ENCODE data around the gene ZNF407. TPM values are rescaled to one million over a fixed set of nuclear protein-coding genes. Genes with fewer than 3 reads are reported as not detected.

ZNF407 gene
- total and polyA plus RNA-seq, 2 experiments from 2014 or later: 2.1 to 10.4 TPM

DNA sequence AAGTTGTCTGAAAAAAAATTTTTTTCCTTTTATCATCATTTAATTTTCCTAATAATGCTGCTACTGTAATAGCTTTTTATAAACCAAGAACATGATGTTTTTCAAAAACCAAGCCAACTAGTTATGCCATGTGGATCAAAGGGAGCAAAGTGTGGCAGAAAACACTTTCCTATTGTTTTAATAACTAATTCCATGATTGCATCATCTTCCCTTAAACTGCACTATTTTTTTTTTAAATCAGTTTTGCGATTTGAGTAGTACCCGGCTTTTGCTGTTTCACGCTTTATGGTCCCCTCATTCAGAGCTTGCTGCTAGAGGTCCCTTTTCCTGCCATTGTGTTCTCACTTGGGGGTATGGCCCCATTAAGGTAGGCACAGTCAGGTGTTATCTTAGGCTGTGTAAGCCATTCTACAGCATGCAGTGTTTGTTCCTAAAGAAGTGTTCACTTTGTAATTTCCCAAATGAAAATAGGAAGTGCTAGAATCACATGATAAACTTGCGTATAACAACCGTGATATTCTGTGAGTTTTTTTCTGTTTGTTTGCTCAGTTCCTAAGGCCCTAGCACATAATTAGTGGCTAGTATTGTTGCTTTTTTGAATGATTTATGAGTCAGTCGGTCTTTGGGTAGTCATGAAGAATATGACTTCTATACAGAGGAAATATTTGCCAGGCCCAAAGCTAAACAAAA is 385.4 kb downstream of the ZNF407 start:
- no peak overlapping the region for H2AFZ ChIP-seq
- H3K27ac ChIP-seq (ENCODE audit: low read depth): no peak overlapping the region
- Mint-ChIP-seq H3K27me3 (ENCODE audit: insufficient read depth, low read depth, poor library complexity) (no peaks in the 10 kb centered on the region), H3K36me3 (ENCODE audit: low read depth) (no peaks in the 10 kb centered on the region), H3K4me3 (no peak overlapping the region), H3K9me3 (no peaks in the 10 kb centered on the region), H3K27ac (peak overlapping the region; percentile 64; the same call in 1 of the 2 replicates), H3K4me1 (peaks cover 10% of the 10 kb centered on the region)
- no peak for ATAC-seq
- DNase-seq (ENCODE audit: low spot score): no peak
- no peaks in the 10 kb centered on the region for H3F3A ChIP-seq (replicated peaks; ENCODE audit: low read depth)
- peaks cover 3% of the 10 kb centered on the region; the same call in 1 of the 2 replicates for H3K9me2 ChIP-seq (ENCODE audit: insufficient read depth)
- H3K4me3 ChIP-seq: no peak overlapping the region
- no peak for TF ChIP-seq EZH2 (IDR thresholded peaks at IDR 0.05; ENCODE audit: low read depth, unreplicated experiment)
- TF ChIP-seq, protein P1, sequence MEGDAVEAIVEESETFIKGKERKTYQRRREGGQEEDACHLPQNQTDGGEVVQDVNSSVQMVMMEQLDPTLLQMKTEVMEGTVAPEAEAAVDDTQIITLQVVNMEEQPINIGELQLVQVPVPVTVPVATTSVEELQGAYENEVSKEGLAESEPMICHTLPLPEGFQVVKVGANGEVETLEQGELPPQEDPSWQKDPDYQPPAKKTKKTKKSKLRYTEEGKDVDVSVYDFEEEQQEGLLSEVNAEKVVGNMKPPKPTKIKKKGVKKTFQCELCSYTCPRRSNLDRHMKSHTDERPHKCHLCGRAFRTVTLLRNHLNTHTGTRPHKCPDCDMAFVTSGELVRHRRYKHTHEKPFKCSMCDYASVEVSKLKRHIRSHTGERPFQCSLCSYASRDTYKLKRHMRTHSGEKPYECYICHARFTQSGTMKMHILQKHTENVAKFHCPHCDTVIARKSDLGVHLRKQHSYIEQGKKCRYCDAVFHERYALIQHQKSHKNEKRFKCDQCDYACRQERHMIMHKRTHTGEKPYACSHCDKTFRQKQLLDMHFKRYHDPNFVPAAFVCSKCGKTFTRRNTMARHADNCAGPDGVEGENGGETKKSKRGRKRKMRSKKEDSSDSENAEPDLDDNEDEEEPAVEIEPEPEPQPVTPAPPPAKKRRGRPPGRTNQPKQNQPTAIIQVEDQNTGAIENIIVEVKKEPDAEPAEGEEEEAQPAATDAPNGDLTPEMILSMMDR (conservative IDR thresholded peaks at IDR 0.05; ENCODE audit: low read depth in 2 of 2): no peak
- no peaks in the 10 kb centered on the region for H3K27me3 ChIP-seq (ENCODE audit: insufficient read depth)
- H3K36me3 ChIP-seq (ENCODE audit: insufficient read depth): no peaks in the 10 kb centered on the region
- no peaks in the 10 kb centered on the region for H4K20me1 ChIP-seq (replicated peaks; ENCODE audit: insufficient read depth)
- H3K4me1 ChIP-seq (ENCODE audit: insufficient read depth): 0 out of 2 replicates have a peak, but pooled peaks cover 3% of the 10 kb centered on the region
- no peak overlapping the region for H3K4me2 ChIP-seq
- H3K79me2 ChIP-seq (replicated peaks; ENCODE audit: insufficient read depth): no peaks in the 10 kb centered on the region

DNA sequence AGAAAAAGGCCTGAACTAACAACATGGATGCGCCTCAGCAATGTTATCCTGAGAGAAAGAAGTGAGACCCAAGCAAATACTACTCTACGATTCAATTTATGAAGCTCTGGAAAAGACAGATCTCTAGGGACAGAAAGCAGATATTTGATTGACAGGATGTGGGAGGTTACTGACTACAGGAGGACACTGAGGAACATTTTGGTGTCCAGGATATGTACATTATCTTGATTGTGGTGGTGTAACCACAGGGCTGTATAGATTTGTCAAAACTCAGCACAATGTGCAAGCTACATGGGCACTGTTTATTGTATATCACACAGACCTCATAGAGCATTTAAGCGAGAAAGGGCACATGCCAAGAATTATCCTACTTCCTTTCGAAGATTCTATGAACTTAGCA is 391.5 kb downstream of the ZNF407 start:
- Mint-ChIP-seq H3K4me1 (peaks cover 7% of the 10 kb centered on the region; the same call in 2 of the 3 replicates), H3K9me3 (no peaks in the 10 kb centered on the region), H3K36me3 (ENCODE audit: low read depth) (no peaks in the 10 kb centered on the region), H3K27me3 (ENCODE audit: insufficient read depth, low read depth, poor library complexity) (no peaks in the 10 kb centered on the region), H3K27ac (no peak overlapping the region), H3K4me3 (no peak overlapping the region)
- Histone ChIP-seq H3K9me2 (ENCODE audit: insufficient read depth) (no peaks in the 10 kb centered on the region), H4K20me1 (replicated peaks; ENCODE audit: insufficient read depth) (no peaks in the 10 kb centered on the region), H2AFZ (no peak overlapping the region), H3K27me3 (ENCODE audit: insufficient read depth) (no peaks in the 10 kb centered on the region), H3K4me3 (no peak overlapping the region), H3K27ac (ENCODE audit: low read depth) (no peak overlapping the region), H3K79me2 (replicated peaks; ENCODE audit: insufficient read depth) (no peaks in the 10 kb centered on the region), H3K4me1 (ENCODE audit: insufficient read depth) (peaks cover 8% of the 10 kb centered on the region; the same call in 1 of the 2 replicates), H3K4me2 (no peak overlapping the region), H3K36me3 (ENCODE audit: insufficient read depth) (no peaks in the 10 kb centered on the region), H3F3A (replicated peaks; ENCODE audit: low read depth) (no peaks in the 10 kb centered on the region)
- no peak for ATAC-seq
- no peak for DNase-seq (ENCODE audit: low spot score)
- TF ChIP-seq ZNF114 (CRISPR knock-in tag; IDR thresholded peaks at IDR 0.05): no peak
- no peak for TF ChIP-seq JUNB (IDR thresholded peaks at IDR 0.05; ENCODE audit: unreplicated experiment)
- TF ChIP-seq EZH2phosphoT487 (IDR thresholded peaks at IDR 0.05; ENCODE audit: unreplicated experiment): no peak
- no peak for TF ChIP-seq STAT1 (IDR thresholded peaks at IDR 0.05; ENCODE audit: unreplicated experiment)
- TF ChIP-seq, protein P2, sequence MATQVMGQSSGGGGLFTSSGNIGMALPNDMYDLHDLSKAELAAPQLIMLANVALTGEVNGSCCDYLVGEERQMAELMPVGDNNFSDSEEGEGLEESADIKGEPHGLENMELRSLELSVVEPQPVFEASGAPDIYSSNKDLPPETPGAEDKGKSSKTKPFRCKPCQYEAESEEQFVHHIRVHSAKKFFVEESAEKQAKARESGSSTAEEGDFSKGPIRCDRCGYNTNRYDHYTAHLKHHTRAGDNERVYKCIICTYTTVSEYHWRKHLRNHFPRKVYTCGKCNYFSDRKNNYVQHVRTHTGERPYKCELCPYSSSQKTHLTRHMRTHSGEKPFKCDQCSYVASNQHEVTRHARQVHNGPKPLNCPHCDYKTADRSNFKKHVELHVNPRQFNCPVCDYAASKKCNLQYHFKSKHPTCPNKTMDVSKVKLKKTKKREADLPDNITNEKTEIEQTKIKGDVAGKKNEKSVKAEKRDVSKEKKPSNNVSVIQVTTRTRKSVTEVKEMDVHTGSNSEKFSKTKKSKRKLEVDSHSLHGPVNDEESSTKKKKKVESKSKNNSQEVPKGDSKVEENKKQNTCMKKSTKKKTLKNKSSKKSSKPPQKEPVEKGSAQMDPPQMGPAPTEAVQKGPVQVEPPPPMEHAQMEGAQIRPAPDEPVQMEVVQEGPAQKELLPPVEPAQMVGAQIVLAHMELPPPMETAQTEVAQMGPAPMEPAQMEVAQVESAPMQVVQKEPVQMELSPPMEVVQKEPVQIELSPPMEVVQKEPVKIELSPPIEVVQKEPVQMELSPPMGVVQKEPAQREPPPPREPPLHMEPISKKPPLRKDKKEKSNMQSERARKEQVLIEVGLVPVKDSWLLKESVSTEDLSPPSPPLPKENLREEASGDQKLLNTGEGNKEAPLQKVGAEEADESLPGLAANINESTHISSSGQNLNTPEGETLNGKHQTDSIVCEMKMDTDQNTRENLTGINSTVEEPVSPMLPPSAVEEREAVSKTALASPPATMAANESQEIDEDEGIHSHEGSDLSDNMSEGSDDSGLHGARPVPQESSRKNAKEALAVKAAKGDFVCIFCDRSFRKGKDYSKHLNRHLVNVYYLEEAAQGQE (IDR thresholded peaks at IDR 0.05; ENCODE audit: unreplicated experiment): no peak
- no peak for TF ChIP-seq ZNF331 (CRISPR knock-in tag; IDR thresholded peaks at IDR 0.05; ENCODE audit: low read depth)
- TF ChIP-seq, protein P3, sequence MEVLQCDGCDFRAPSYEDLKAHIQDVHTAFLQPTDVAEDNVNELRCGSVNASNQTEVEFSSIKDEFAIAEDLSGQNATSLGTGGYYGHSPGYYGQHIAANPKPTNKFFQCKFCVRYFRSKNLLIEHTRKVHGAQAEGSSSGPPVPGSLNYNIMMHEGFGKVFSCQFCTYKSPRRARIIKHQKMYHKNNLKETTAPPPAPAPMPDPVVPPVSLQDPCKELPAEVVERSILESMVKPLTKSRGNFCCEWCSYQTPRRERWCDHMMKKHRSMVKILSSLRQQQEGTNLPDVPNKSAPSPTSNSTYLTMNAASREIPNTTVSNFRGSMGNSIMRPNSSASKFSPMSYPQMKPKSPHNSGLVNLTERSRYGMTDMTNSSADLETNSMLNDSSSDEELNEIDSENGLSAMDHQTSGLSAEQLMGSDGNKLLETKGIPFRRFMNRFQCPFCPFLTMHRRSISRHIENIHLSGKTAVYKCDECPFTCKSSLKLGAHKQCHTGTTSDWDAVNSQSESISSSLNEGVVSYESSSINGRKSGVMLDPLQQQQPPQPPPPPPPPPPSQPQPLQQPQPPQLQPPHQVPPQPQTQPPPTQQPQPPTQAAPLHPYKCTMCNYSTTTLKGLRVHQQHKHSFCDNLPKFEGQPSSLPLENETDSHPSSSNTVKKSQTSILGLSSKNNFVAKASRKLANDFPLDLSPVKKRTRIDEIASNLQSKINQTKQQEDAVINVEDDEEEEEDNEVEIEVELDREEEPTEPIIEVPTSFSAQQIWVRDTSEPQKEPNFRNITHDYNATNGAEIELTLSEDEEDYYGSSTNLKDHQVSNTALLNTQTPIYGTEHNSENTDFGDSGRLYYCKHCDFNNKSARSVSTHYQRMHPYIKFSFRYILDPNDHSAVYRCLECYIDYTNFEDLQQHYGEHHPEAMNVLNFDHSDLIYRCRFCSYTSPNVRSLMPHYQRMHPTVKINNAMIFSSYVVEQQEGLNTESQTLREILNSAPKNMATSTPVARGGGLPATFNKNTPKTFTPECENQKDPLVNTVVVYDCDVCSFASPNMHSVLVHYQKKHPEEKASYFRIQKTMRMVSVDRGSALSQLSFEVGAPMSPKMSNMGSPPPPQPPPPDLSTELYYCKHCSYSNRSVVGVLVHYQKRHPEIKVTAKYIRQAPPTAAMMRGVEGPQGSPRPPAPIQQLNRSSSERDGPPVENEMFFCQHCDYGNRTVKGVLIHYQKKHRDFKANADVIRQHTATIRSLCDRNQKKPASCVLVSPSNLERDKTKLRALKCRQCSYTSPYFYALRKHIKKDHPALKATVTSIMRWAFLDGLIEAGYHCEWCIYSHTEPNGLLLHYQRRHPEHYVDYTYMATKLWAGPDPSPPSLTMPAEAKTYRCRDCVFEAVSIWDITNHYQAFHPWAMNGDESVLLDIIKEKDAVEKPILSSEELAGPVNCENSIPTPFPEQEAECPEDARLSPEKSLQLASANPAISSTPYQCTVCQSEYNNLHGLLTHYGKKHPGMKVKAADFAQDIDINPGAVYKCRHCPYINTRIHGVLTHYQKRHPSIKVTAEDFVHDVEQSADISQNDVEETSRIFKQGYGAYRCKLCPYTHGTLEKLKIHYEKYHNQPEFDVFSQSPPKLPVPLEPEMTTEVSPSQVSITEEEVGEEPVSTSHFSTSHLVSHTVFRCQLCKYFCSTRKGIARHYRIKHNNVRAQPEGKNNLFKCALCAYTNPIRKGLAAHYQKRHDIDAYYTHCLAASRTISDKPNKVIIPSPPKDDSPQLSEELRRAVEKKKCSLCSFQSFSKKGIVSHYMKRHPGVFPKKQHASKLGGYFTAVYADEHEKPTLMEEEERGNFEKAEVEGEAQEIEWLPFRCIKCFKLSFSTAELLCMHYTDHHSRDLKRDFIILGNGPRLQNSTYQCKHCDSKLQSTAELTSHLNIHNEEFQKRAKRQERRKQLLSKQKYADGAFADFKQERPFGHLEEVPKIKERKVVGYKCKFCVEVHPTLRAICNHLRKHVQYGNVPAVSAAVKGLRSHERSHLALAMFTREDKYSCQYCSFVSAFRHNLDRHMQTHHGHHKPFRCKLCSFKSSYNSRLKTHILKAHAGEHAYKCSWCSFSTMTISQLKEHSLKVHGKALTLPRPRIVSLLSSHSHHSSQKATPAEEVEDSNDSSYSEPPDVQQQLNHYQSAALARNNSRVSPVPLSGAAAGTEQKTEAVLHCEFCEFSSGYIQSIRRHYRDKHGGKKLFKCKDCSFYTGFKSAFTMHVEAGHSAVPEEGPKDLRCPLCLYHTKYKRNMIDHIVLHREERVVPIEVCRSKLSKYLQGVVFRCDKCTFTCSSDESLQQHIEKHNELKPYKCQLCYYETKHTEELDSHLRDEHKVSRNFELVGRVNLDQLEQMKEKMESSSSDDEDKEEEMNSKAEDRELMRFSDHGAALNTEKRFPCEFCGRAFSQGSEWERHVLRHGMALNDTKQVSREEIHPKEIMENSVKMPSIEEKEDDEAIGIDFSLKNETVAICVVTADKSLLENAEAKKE (CRISPR knock-in tag; IDR thresholded peaks at IDR 0.05): no peak
- no peak for TF ChIP-seq CREB1 (CRISPR knock-in tag; IDR thresholded peaks at IDR 0.05; ENCODE audit: low read depth)
